ENCODE measurements around the gene RAD23A.

The RAD23A gene

DNA sequence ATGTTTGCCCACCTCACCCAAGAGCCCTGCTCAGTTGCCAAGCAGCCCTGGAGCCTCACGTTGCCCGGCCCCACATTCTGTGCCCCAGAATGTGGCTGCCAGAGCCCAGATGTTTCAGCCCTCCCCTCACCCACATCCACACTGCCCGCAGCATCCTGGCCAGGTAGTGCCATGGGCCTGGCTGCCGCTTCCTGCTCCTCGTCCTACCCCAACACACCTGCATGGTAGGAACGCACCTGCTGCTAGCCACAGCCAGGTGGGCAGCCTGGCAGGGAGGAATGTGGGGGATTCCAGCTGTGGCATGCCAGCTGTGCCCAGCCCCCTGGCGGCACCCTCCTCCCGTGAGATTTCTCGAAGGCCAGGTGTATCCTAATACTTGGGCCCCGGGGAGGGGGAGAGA is 42.1 kb downstream of the RAD23A start:
- H3K27ac ChIP-seq, result no peak overlapping the region
- peaks cover 54% of the 10 kb centered on the region for H3K27me3 ChIP-seq
- H3K36me3 ChIP-seq, result no peaks in the 10 kb centered on the region
- no peak overlapping the region for H3K4me3 ChIP-seq (ENCODE audit: low read depth in 1 of 2, low read length in 1 of 2)
- no peaks in the 10 kb centered on the region for H3K9me3 ChIP-seq
- H3K4me1 ChIP-seq (ENCODE audit: control insufficient read depth in 1 of 2, insufficient read depth in 1 of 2, low read depth in 1 of 2, low read length in 1 of 2), result peaks cover 7 to 9% of the 10 kb centered on the region in 2 experiments
- TF ChIP-seq, protein P1, sequence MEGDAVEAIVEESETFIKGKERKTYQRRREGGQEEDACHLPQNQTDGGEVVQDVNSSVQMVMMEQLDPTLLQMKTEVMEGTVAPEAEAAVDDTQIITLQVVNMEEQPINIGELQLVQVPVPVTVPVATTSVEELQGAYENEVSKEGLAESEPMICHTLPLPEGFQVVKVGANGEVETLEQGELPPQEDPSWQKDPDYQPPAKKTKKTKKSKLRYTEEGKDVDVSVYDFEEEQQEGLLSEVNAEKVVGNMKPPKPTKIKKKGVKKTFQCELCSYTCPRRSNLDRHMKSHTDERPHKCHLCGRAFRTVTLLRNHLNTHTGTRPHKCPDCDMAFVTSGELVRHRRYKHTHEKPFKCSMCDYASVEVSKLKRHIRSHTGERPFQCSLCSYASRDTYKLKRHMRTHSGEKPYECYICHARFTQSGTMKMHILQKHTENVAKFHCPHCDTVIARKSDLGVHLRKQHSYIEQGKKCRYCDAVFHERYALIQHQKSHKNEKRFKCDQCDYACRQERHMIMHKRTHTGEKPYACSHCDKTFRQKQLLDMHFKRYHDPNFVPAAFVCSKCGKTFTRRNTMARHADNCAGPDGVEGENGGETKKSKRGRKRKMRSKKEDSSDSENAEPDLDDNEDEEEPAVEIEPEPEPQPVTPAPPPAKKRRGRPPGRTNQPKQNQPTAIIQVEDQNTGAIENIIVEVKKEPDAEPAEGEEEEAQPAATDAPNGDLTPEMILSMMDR (IDR thresholded peaks at IDR 0.05), result no peak

DNA sequence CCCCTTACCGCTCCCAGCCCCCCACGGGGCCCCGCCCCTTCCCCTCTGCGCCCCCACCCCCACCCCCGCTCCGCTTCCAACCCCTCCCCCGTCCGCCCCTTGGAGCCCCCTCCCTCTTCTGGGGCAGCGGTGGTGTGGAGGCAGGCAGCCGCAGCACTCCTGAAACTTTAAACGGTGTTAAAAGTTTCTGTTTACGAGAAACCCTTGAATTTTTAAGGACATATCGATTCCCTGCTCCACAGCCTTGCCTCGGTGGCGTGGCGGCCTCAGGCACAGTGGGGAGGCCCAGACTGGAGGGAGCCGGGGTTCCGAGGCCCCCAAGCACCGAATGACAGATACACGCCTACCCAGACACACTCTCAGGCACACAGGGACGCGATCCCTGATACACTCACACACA is 44.8 kb downstream of the RAD23A start:
- Histone ChIP-seq H3K9me3 (no peaks in the 10 kb centered on the region), H3K4me3 (ENCODE audit: low read depth in 1 of 2, low read length in 1 of 2) (no peak overlapping the region), H3K4me1 (ENCODE audit: control insufficient read depth in 1 of 2, insufficient read depth in 1 of 2, low read depth in 1 of 2, low read length in 1 of 2) (peaks cover 4 to 6% of the 10 kb centered on the region in 2 experiments), H3K27me3 (peaks cover 53% of the 10 kb centered on the region), H3K27ac (no peak overlapping the region), H3K36me3 (no peaks in the 10 kb centered on the region)
- TF ChIP-seq, protein P1 (IDR thresholded peaks at IDR 0.05), result no peak

DNA sequence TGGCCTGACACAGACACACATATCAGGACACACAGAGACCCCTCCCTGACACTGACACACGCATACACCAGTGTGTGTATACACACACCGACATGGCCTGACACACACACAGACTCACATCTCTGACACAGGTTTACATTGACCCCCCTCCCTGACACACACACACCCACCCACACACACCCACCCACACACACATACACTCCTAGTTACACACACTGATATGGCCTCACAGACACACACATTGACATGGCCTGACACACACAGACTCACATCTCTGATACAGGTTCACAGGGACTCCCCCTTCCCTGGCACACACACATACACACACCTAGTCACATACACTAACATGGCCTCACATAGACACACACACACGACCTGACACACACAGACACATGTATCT is 45.2 kb downstream of the RAD23A start:
- peaks cover 4 to 6% of the 10 kb centered on the region in 2 experiments for H3K4me1 ChIP-seq (ENCODE audit: control insufficient read depth in 1 of 2, insufficient read depth in 1 of 2, low read depth in 1 of 2, low read length in 1 of 2)
- TF ChIP-seq, protein P1 (IDR thresholded peaks at IDR 0.05), result no peak
- H3K9me3 ChIP-seq, result no peaks in the 10 kb centered on the region
- no peak overlapping the region for H3K4me3 ChIP-seq (ENCODE audit: low read depth in 1 of 2, low read length in 1 of 2)
- no peaks in the 10 kb centered on the region for H3K36me3 ChIP-seq
- H3K27ac ChIP-seq, result no peak overlapping the region
- H3K27me3 ChIP-seq, result peaks cover 50% of the 10 kb centered on the region

DNA sequence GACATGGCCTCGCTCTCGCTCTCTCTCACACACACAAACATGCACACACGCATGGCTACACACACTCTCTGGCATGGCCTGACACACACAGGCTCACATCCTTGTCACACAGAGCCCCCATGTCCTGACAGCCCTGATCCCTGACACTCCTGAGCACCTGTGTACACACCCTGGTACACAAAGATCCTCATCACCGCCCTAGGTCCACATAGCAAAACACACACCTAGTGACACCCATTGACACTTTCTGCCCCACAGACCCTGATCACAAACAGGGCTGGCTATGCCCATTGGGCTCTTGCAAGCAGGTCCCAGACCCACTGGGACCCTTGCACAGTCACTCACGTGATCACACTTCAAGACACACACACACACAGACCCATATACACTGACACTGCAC is 45.6 kb downstream of the RAD23A start:
- Histone ChIP-seq H3K27me3 (peaks cover 54% of the 10 kb centered on the region), H3K4me1 (ENCODE audit: control insufficient read depth in 1 of 2, insufficient read depth in 1 of 2, low read depth in 1 of 2, low read length in 1 of 2) (peaks cover 9 to 10% of the 10 kb centered on the region in 2 experiments), H3K9me3 (no peaks in the 10 kb centered on the region), H3K4me3 (ENCODE audit: low read depth in 1 of 2, low read length in 1 of 2) (no peak overlapping the region), H3K36me3 (no peaks in the 10 kb centered on the region), H3K27ac (no peak overlapping the region)
- TF ChIP-seq, protein P1 (IDR thresholded peaks at IDR 0.05), result no peak

DNA sequence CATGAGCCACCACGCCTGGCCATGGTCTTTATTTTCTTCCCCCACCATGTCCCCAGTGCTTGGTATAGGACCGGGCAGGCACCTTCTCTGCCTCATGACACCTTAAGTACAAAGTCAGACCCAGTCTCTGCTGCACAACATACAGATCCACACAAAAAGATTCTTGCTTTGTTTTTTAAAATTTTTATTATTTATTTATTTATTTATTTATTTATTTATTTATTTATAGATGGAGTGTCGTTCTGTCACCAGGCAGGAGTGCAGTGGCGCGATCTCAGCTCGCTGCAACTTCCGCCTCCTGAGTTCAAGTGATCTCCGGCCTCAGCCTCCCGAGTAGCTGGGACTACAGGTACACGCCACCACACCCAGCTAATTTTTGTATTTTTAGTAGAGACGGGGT is 47.1 kb downstream of the RAD23A start:
- Histone ChIP-seq H3K4me3 (ENCODE audit: low read depth in 1 of 2, low read length in 1 of 2) (no peak overlapping the region), H3K27me3 (peaks cover 69% of the 10 kb centered on the region), H3K9me3 (no peaks in the 10 kb centered on the region), H3K36me3 (no peaks in the 10 kb centered on the region), H3K4me1 (ENCODE audit: control insufficient read depth in 1 of 2, insufficient read depth in 1 of 2, low read depth in 1 of 2, low read length in 1 of 2) (peaks cover 9 to 15% of the 10 kb centered on the region in 2 experiments), H3K27ac (no peak overlapping the region)
- TF ChIP-seq, protein P1 (IDR thresholded peaks at IDR 0.05), result no peak

DNA sequence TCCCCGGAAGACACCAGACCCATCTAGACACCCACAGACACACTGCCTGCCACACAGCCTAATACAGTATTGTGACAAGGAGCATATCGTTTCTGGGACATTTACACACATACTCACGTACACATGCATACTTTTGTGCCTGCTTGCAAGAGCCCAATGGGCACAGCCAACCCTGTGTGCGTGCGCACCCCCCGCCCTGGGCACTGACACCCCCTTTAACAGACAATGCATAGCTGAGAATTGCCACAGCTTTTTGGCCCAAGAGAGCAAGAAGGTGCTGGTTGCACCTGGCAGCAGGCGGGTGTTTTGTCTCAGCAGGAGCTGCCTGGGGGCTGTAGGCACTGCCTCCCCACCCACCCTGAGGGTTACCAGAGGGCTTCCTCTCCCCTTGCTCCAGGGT is 47.9 kb downstream of the RAD23A start:
- Histone ChIP-seq H3K9me3 (no peaks in the 10 kb centered on the region), H3K27ac (no peak overlapping the region), H3K4me1 (ENCODE audit: control insufficient read depth in 1 of 2, insufficient read depth in 1 of 2, low read depth in 1 of 2, low read length in 1 of 2) (peaks cover 9 to 15% of the 10 kb centered on the region in 2 experiments), H3K36me3 (no peaks in the 10 kb centered on the region), H3K27me3 (peaks cover 72% of the 10 kb centered on the region), H3K4me3 (ENCODE audit: low read depth in 1 of 2, low read length in 1 of 2) (no peak overlapping the region)
- TF ChIP-seq, protein P1 (IDR thresholded peaks at IDR 0.05), result no peak
